GM23338 (cell line): ENCODE results near the gene ZNF474.

ENCODE experiments used
- CREB1 ChIP-seq: fragments of 250-450 bp; sonication (Bioruptor Pico); IDR thresholded peaks from 2 replicates; pipeline ENCODE4 v1.5.0; 2020; ENCODE audit warnings: low read depth, mild to moderate bottlenecking, moderate library complexity
- CTCF ChIP-seq, 2 experiments: fragments of 200-600 bp in 1 of 2; sonication (generic) in 1 of 2; conservative IDR thresholded peaks; 2 replicates each; pipeline versions ENCODE4 v1.5.1 to v1.6.1; 2016 to 2017; ENCODE audit warnings: antibody characterized with exemption in 2 of 2, low read depth in 2 of 2, mild to moderate bottlenecking in 2 of 2, moderate library complexity in 1 of 2
- EZH2 ChIP-seq: fragments of 200-600 bp; sonication (generic); IDR thresholded peaks from one replicate; pipeline ENCODE4 v1.8.0; 2017; ENCODE audit warnings: antibody characterized with exemption, mild to moderate bottlenecking, low read depth; ENCODE audit not compliant: unreplicated experiment
- EZH2phosphoT487 ChIP-seq: fragments of 200-600 bp; sonication (generic); IDR thresholded peaks from one replicate; pipeline ENCODE4 v1.8.1; 2018; ENCODE audit warnings: antibody characterized with exemption; ENCODE audit not compliant: unreplicated experiment
- POLR2AphosphoS5 ChIP-seq: IDR thresholded peaks from 2 replicates; pipeline ENCODE4 v1.6.1; 2016; ENCODE audit warnings: antibody characterized with exemption, low read depth
- REST ChIP-seq: IDR thresholded peaks from one replicate; pipeline ENCODE4 v1.6.1; 2018; ENCODE audit warnings: antibody characterized with exemption; ENCODE audit not compliant: unreplicated experiment
- STAT1 ChIP-seq: IDR thresholded peaks from one replicate; pipeline ENCODE4 v1.6.1; 2016; ENCODE audit warnings: antibody characterized with exemption; ENCODE audit not compliant: unreplicated experiment
- ZNF114 ChIP-seq: fragments of 250-450 bp; sonication (Bioruptor Pico); IDR thresholded peaks from 2 replicates; pipeline ENCODE4 v1.5.0; 2020; ENCODE audit warnings: mild to moderate bottlenecking, moderate library complexity
- ZNF331 ChIP-seq: fragments of 250-450 bp; sonication (Bioruptor Pico); IDR thresholded peaks from 2 replicates; pipeline ENCODE4 v1.5.0; 2020; ENCODE audit warnings: low read depth, mild to moderate bottlenecking, moderate library complexity
- ZNF462 ChIP-seq: fragments of 250-450 bp; sonication (Bioruptor Pico); IDR thresholded peaks from 2 replicates; pipeline ENCODE4 v1.5.0; 2020; ENCODE audit warnings: mild to moderate bottlenecking, moderate library complexity

GRCh38 chr5:122195802-122196394 lies 66.6 kb downstream of the ZNF474 start:
- peak; percentile 78 to 82 for TF ChIP-seq CTCF (conservative IDR thresholded peaks at IDR 0.05; ENCODE audit: low read depth in 2 of 2)
- no peak for TF ChIP-seq EZH2
- TF ChIP-seq REST = no peak
- TF ChIP-seq POLR2AphosphoS5 = no peak
- no peak for TF ChIP-seq CREB1 (CRISPR knock-in tag)
- TF ChIP-seq STAT1 = no peak
- no peak for TF ChIP-seq EZH2phosphoT487
- no peak for TF ChIP-seq ZNF114
- no peak for TF ChIP-seq ZNF331 (CRISPR knock-in tag)
- no peak for TF ChIP-seq ZNF462 (CRISPR knock-in tag)
